HepG2 (cell line): ENCODE measurements around the gene UCKL1. TPM values are rescaled to one million over a fixed set of nuclear protein-coding genes. Genes with fewer than 3 reads are reported as not detected.

Experiments used
- CCAR2 ChIP-seq: fragments of 200-400 bp; formaldehyde crosslinking; optimal IDR thresholded peaks from 2 replicates; pipeline ENCODE3; 2018; ENCODE audit warnings: low read depth, mild to moderate bottlenecking, low read length, moderate library complexity
- MTA1 ChIP-seq: sonication (generic); formaldehyde crosslinking; IDR thresholded peaks from 2 replicates; pipeline ENCODE4 v1.4.0; 2020; ENCODE audit warnings: missing genetic modification reagents, mild to moderate bottlenecking, borderline replicate concordance
- REPIN1 ChIP-seq: sonication (generic); formaldehyde crosslinking; IDR thresholded peaks from 2 replicates; pipeline ENCODE4 v1.8.0; 2022; ENCODE audit warnings: missing genetic modification reagents, low read depth, mild to moderate bottlenecking, borderline replicate concordance
- SIN3B ChIP-seq: fragments of 150-350 bp; IDR thresholded peaks from 2 replicates; pipeline ENCODE4 v1.6.1; 2014; ENCODE audit warnings: low read length
- SKIL ChIP-seq: sonication (generic); formaldehyde crosslinking; IDR thresholded peaks from 2 replicates; pipeline ENCODE4 v1.8.0; 2022; ENCODE audit warnings: missing genetic modification reagents, mild to moderate bottlenecking, moderate library complexity, borderline replicate concordance
- ZNF230 ChIP-seq: sonication (generic); formaldehyde crosslinking; IDR thresholded peaks from 2 replicates; pipeline ENCODE4 v1.4.0; 2020; ENCODE audit warnings: mild to moderate bottlenecking, missing genetic modification reagents
- ZNF614 ChIP-seq: IDR thresholded peaks from 2 replicates; pipeline ENCODE4 v1.6.1; 2018; ENCODE audit warnings: missing biosample characterization, missing genetic modification reagents, inconsistent platforms, borderline replicate concordance
- ZNF737 ChIP-seq: sonication (generic); formaldehyde crosslinking; IDR thresholded peaks from 2 replicates; pipeline ENCODE4 v1.5.0; 2020; ENCODE audit warnings: missing genetic modification reagents, mild to moderate bottlenecking, borderline replicate concordance
- ZNF749 ChIP-seq: sonication (generic); formaldehyde crosslinking; IDR thresholded peaks from 2 replicates; pipeline ENCODE4 v1.8.0; 2022; ENCODE audit warnings: mild to moderate bottlenecking, missing genetic modification reagents, moderate library complexity, borderline replicate concordance
- ZSCAN31 ChIP-seq: sonication (generic); formaldehyde crosslinking; IDR thresholded peaks from 2 replicates; pipeline ENCODE4 v1.5.0; 2020; ENCODE audit warnings: low read depth, mild to moderate bottlenecking, missing genetic modification reagents
- polyA plus RNA-seq, 8 experiments: library from polyadenylated mRNA; depleted of rRNA in 3 of 8; stranded (reverse) in 7 of 8; unstranded in 1 of 8; fragments of >200 nt; fragmentation: Illumina TruSeq in 4 of 8; extraction: Trizol in 4 of 8; gene quantifications; 2 replicates each; pipeline versions ENCODE4 v1.2.1 to v1.2.3, GENCODE V29; 2011 to 2016; ENCODE audit warnings: low read depth in 4 of 8, missing spikeins in 1 of 8, mixed read lengths in 1 of 8; ENCODE audit not compliant: insufficient read depth in 1 of 8
- total RNA-seq, 5 experiments: library from RNA; depleted of rRNA; stranded (reverse); fragments of >200 nt; fragmentation: Illumina TruSeq; extraction: Trizol; gene quantifications; 2 replicates each; pipeline ENCODE4 v1.2.3, GENCODE V29; 2016; ENCODE audit warnings: low read depth in 1 of 5
- TF ChIP-seq, protein P1 (sequence below), 2 experiments: IDR thresholded peaks; 2 replicates each; pipeline ENCODE4 v1.6.1; 2011 to 2012; ENCODE audit warnings: low read length in 2 of 2, borderline replicate concordance in 1 of 2, low read depth in 1 of 2, mild to moderate bottlenecking in 1 of 2, moderate library complexity in 1 of 2
- TF ChIP-seq, protein P2 (sequence below): sonication (generic); formaldehyde crosslinking; IDR thresholded peaks from 2 replicates; pipeline ENCODE4 v1.4.0; 2020; ENCODE audit warnings: mild to moderate bottlenecking, missing genetic modification reagents
- TF ChIP-seq, protein P3 (sequence below): sonication (generic); formaldehyde crosslinking; IDR thresholded peaks from 2 replicates; pipeline ENCODE4 v1.4.0; 2020; ENCODE audit warnings: missing genetic modification reagents, mild to moderate bottlenecking, borderline replicate concordance
- TF ChIP-seq, protein P4 (sequence below): sonication (generic); formaldehyde crosslinking; conservative IDR thresholded peaks from 2 replicates; pipeline ENCODE4 v1.4.0; 2020; ENCODE audit warnings: missing genetic modification reagents

Gene UCKL1
- total and polyA plus RNA-seq, 2 of the 13 experiments (the other 11 are each of a cell fraction or from before 2014, with no cell fraction given) = 50.2 to 126 TPM

DNA sequence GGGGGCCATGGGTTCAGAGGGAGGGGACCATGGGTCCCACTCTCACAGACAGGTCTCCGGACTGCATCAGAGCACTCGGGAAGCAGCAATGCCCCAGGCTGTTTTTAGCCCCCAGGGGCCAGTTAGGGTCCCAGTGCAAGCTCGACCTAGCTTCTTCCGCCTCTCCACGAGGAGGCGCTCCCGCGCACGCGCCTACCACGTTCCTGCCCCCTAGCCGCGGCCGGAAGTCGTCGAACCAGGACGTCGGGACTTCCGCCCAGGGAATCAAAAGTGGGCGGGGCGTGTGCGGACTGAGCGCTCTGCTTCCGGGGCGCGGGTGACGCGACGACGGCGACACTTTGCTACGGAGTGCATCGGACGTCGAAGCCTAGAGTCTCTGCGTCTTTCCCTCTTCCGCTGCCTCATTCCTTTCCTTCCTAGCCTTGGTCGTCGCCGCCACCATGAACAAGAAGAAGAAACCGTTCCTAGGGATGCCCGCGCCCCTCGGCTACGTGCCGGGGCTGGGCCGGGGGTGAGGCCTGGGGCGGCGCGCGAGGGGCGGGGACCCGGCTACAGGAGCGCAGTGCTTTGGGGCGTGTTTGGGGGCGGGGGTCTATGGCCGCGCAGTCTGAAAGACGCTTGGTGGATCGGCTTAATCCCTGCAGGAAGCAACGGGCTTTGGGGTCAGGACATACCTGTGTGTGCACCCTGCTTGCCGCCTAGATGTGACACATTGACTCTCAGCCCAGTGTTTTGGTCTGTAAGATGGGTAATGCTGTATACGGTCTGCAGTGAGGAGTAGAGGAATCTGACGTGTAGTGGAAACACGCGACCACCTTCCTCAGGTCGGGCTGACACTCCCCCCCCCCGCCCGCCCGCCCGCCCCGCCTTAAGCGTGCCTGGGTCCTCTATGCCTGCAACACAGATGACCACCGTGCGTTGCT, 24.9 kb upstream of the UCKL1 start, which contains the start of gene PRPF6 (continued):
- TF ChIP-seq, protein P1, sequence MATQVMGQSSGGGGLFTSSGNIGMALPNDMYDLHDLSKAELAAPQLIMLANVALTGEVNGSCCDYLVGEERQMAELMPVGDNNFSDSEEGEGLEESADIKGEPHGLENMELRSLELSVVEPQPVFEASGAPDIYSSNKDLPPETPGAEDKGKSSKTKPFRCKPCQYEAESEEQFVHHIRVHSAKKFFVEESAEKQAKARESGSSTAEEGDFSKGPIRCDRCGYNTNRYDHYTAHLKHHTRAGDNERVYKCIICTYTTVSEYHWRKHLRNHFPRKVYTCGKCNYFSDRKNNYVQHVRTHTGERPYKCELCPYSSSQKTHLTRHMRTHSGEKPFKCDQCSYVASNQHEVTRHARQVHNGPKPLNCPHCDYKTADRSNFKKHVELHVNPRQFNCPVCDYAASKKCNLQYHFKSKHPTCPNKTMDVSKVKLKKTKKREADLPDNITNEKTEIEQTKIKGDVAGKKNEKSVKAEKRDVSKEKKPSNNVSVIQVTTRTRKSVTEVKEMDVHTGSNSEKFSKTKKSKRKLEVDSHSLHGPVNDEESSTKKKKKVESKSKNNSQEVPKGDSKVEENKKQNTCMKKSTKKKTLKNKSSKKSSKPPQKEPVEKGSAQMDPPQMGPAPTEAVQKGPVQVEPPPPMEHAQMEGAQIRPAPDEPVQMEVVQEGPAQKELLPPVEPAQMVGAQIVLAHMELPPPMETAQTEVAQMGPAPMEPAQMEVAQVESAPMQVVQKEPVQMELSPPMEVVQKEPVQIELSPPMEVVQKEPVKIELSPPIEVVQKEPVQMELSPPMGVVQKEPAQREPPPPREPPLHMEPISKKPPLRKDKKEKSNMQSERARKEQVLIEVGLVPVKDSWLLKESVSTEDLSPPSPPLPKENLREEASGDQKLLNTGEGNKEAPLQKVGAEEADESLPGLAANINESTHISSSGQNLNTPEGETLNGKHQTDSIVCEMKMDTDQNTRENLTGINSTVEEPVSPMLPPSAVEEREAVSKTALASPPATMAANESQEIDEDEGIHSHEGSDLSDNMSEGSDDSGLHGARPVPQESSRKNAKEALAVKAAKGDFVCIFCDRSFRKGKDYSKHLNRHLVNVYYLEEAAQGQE (IDR thresholded peaks at IDR 0.05; ENCODE audit: borderline replicate concordance in 1 of 2, low read depth in 1 of 2, low read length in 2 of 2) = peak in 1 of 2 experiments; percentile 17; a peak in 1 of 4 replicates
- TF ChIP-seq ZNF749 (CRISPR knock-in tag) (peak; percentile 80), CCAR2 (no peak), ZNF614 (CRISPR knock-in tag) (peak; percentile 98; the same call in 1 of the 2 replicates), MTA1 (CRISPR knock-in tag) (peak; percentile 94), ZSCAN31 (CRISPR knock-in tag) (peak; percentile 93), ZNF737 (CRISPR knock-in tag) (peak; percentile 89; the same call in 1 of the 2 replicates), SIN3B (peak; percentile 92), REPIN1 (peak; percentile 96), ZNF230 (CRISPR knock-in tag) (peak; percentile 97), SKIL (CRISPR knock-in tag) (peak; percentile 69)
- TF ChIP-seq, protein P2, sequence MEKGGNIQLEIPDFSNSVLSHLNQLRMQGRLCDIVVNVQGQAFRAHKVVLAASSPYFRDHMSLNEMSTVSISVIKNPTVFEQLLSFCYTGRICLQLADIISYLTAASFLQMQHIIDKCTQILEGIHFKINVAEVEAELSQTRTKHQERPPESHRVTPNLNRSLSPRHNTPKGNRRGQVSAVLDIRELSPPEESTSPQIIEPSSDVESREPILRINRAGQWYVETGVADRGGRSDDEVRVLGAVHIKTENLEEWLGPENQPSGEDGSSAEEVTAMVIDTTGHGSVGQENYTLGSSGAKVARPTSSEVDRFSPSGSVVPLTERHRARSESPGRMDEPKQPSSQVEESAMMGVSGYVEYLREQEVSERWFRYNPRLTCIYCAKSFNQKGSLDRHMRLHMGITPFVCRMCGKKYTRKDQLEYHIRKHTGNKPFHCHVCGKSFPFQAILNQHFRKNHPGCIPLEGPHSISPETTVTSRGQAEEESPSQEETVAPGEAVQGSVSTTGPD = no peak
- TF ChIP-seq, protein P3, sequence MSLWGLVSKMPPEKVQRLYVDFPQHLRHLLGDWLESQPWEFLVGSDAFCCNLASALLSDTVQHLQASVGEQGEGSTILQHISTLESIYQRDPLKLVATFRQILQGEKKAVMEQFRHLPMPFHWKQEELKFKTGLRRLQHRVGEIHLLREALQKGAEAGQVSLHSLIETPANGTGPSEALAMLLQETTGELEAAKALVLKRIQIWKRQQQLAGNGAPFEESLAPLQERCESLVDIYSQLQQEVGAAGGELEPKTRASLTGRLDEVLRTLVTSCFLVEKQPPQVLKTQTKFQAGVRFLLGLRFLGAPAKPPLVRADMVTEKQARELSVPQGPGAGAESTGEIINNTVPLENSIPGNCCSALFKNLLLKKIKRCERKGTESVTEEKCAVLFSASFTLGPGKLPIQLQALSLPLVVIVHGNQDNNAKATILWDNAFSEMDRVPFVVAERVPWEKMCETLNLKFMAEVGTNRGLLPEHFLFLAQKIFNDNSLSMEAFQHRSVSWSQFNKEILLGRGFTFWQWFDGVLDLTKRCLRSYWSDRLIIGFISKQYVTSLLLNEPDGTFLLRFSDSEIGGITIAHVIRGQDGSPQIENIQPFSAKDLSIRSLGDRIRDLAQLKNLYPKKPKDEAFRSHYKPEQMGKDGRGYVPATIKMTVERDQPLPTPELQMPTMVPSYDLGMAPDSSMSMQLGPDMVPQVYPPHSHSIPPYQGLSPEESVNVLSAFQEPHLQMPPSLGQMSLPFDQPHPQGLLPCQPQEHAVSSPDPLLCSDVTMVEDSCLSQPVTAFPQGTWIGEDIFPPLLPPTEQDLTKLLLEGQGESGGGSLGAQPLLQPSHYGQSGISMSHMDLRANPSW = peak; percentile 47; the same call in 1 of the 2 replicates
- TF ChIP-seq, protein P4, sequence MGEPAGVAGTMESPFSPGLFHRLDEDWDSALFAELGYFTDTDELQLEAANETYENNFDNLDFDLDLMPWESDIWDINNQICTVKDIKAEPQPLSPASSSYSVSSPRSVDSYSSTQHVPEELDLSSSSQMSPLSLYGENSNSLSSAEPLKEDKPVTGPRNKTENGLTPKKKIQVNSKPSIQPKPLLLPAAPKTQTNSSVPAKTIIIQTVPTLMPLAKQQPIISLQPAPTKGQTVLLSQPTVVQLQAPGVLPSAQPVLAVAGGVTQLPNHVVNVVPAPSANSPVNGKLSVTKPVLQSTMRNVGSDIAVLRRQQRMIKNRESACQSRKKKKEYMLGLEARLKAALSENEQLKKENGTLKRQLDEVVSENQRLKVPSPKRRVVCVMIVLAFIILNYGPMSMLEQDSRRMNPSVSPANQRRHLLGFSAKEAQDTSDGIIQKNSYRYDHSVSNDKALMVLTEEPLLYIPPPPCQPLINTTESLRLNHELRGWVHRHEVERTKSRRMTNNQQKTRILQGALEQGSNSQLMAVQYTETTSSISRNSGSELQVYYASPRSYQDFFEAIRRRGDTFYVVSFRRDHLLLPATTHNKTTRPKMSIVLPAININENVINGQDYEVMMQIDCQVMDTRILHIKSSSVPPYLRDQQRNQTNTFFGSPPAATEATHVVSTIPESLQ (CRISPR knock-in tag) = 0 out of 2 replicates have a peak, but pooled peaks have one; percentile 64
